Endothelial cell of umbilical vein (primary cell): Measurements from ENCODE around the gene BHLHA15. TPM values are rescaled to one million over a fixed set of nuclear protein-coding genes. Genes with fewer than 3 reads are reported as not detected.

ENCODE experiments used
- BruUV-seq: library from RNA; stranded (reverse); fragments of 400-500 nt; replicated peaks from 2 replicates; lab custom pipeline; 2021; lab: Mats Ljungman, UMichigan
- CTCF ChIA-PET: fragments of 300-600, 350-600 bp; sonication (Branson Sonifier 250); formaldehyde crosslinking; loops from one replicate; lab custom pipeline; 2021; ENCODE audit warnings: antibody characterized with exemption, inconsistent platforms; lab: Charles Lee
- POLR2A ChIA-PET: fragments of 300-600, 350-600 bp; sonication (Branson Sonifier 250); formaldehyde crosslinking; loops from one replicate; lab custom pipeline; 2021; ENCODE audit warnings: antibody characterized with exemption, inconsistent platforms; lab: Charles Lee
- DNase-seq: peaks from one replicate; pipeline ENCODE4 v3.0.0-alpha.2; 2011; ENCODE audit warnings: low read depth, low spot score
- FAIRE-seq: peaks from 2 replicates; lab custom pipeline; 2011; peaks lifted over from hg19 to GRCh38; lab: Jason Lieb, UNC
- H2AFZ ChIP-seq: 2 replicates; pipeline ENCODE4 v1.6.0; 2012; ENCODE audit warnings: low read depth, low read length, control low read depth, inconsistent platforms
- H3K27ac ChIP-seq: 2 replicates; pipeline ENCODE4 v1.5.1; 2011; ENCODE audit warnings: low read depth, mild to moderate bottlenecking, control low read depth, low read length, moderate library complexity; ENCODE audit not compliant: insufficient read depth
- H3K27me3 ChIP-seq, 2 experiments: 2 replicates each; pipeline versions ENCODE4 v1.6.0 to v1.6.1; 2011; ENCODE audit warnings: low read length in 2 of 2, mixed read lengths in 1 of 2; ENCODE audit not compliant: control insufficient read depth in 2 of 2, insufficient read depth in 2 of 2
- H3K36me3 ChIP-seq, 2 experiments: 2 replicates in 1 of 2; 3 replicates in 1 of 2; pipeline ENCODE4 v1.5.1; 2011; ENCODE audit warnings: low read length in 2 of 2, mild to moderate bottlenecking in 1 of 2, moderate library complexity in 1 of 2; ENCODE audit not compliant: control insufficient read depth in 2 of 2, insufficient read depth in 2 of 2; ENCODE audit errors: extremely low read depth in 1 of 2
- H3K4me1 ChIP-seq: 3 replicates; pipeline ENCODE4 v1.5.1; 2011; ENCODE audit warnings: mild to moderate bottlenecking, low read length; ENCODE audit not compliant: control insufficient read depth, insufficient read depth; ENCODE audit errors: extremely low read depth
- H3K4me2 ChIP-seq: 2 replicates; pipeline ENCODE4 v1.6.1; 2011; ENCODE audit warnings: low read length, control low read depth, mixed read lengths; ENCODE audit not compliant: insufficient read depth
- H3K4me3 ChIP-seq, 3 experiments: fragments of 200-600 bp in 1 of 3; sonication (generic), shearing (Covaris generic) in 1 of 3; replicated peaks in 1 of 3; 2 replicates each; pipeline ENCODE4 v1.5.1; 2011 to 2016; ENCODE audit warnings: control low read depth in 3 of 3, low read length in 3 of 3, mild to moderate bottlenecking in 2 of 3, inconsistent platforms in 1 of 3, low read depth in 1 of 3, moderate library complexity in 1 of 3; ENCODE audit not compliant: insufficient read depth in 1 of 3
- H3K79me2 ChIP-seq: 2 replicates; pipeline ENCODE4 v1.6.0; 2012; ENCODE audit warnings: low read length, inconsistent platforms; ENCODE audit not compliant: control insufficient read depth, insufficient read depth
- H3K9ac ChIP-seq: replicated peaks from 2 replicates; pipeline ENCODE3; 2011; ENCODE audit warnings: low read length, control low read depth; ENCODE audit not compliant: insufficient read depth; ENCODE audit errors: extremely low read depth
- H3K9me1 ChIP-seq: replicated peaks from 3 replicates; pipeline ENCODE4 v1.6.0; 2011; ENCODE audit warnings: mild to moderate bottlenecking, low read length; ENCODE audit not compliant: control insufficient read depth, insufficient read depth; ENCODE audit errors: extremely low read depth
- H3K9me3 ChIP-seq: replicated peaks from 2 replicates; pipeline ENCODE4 v1.5.1; 2012; ENCODE audit warnings: low read length, inconsistent platforms; ENCODE audit not compliant: control insufficient read depth, insufficient read depth
- H4K20me1 ChIP-seq: replicated peaks from 2 replicates; pipeline ENCODE3; 2011; ENCODE audit warnings: mild to moderate bottlenecking, low read length; ENCODE audit not compliant: control insufficient read depth, insufficient read depth; ENCODE audit errors: extremely low read depth
- CTCF ChIP-seq, 2 donors: IDR thresholded peaks; 1 replicate in 1 of 2; 2 replicates in 1 of 2; pipeline ENCODE4 v1.5.1; 2011; ENCODE audit warnings: low read length in 2 of 2, mild to moderate bottlenecking in 2 of 2, moderate library complexity in 2 of 2, control low read depth in 1 of 2, inconsistent platforms in 1 of 2, low read depth in 1 of 2; ENCODE audit not compliant: insufficient read depth in 1 of 2; ENCODE audit errors: extremely low read depth in 1 of 2
- EZH2 ChIP-seq: IDR thresholded peaks from 2 replicates; pipeline ENCODE4 v1.6.1; 2012; ENCODE audit warnings: borderline replicate concordance, low read depth, mild to moderate bottlenecking, moderate library complexity, low read length, inconsistent platforms; ENCODE audit not compliant: severe bottlenecking
- FOS ChIP-seq: IDR thresholded peaks from 2 replicates; pipeline ENCODE4 v1.6.1; 2011; ENCODE audit warnings: mild to moderate bottlenecking, low read length, moderate library complexity, borderline replicate concordance; ENCODE audit not compliant: insufficient read depth
- GATA2 ChIP-seq: IDR thresholded peaks from 2 replicates; pipeline ENCODE4 v1.7.0; 2011; ENCODE audit warnings: low read depth, mild to moderate bottlenecking, moderate library complexity, mixed read lengths, low read length; ENCODE audit not compliant: insufficient read length, insufficient read depth
- JUN ChIP-seq: IDR thresholded peaks from 2 replicates; pipeline ENCODE4 v1.6.1; 2011; ENCODE audit warnings: borderline replicate concordance, low read depth; ENCODE audit not compliant: insufficient read length, insufficient read depth
- MAX ChIP-seq: IDR thresholded peaks from 2 replicates; pipeline ENCODE4 v1.6.1; 2011; ENCODE audit not compliant: insufficient read depth, insufficient read length
- MYC ChIP-seq: IDR thresholded peaks from one replicate; pipeline ENCODE4 v1.6.1; 2011; ENCODE audit warnings: mild to moderate bottlenecking, low read depth, low read length
- POLR2A ChIP-seq: IDR thresholded peaks from 2 replicates; pipeline ENCODE4 v1.6.1; 2012; ENCODE audit warnings: low read depth, mild to moderate bottlenecking, control low read depth, low read length
- POLR2AphosphoS5 ChIP-seq: IDR thresholded peaks from 2 replicates; pipeline ENCODE4 v1.6.1; 2012; ENCODE audit warnings: low read depth, mild to moderate bottlenecking, control low read depth, low read length, moderate library complexity; ENCODE audit not compliant: insufficient read depth
- dilution Hi-C: fragments of 300-500 bp; cut with MboI; formaldehyde crosslinking; loops from one replicate; pipeline ENCODE4 v1.15.0; 2019; ENCODE audit warnings: low sequenced_read_pairs; ENCODE audit not compliant: extremely low pct_ligation_motif_present
- intact Hi-C: fragments of 100-400 bp; cut with micrococcal nuclease; formaldehyde crosslinking; loops from one replicate; pipeline ENCODE4 v1.10.0; 2022
- polyA plus RNA-seq, 4 experiments: library from polyadenylated mRNA; depleted of rRNA in 3 of 4; stranded (reverse) in 3 of 4; unstranded in 1 of 4; fragments of >200 nt; gene quantifications; 2 replicates each; pipeline versions ENCODE4 v1.2.1 to v1.2.3, GENCODE V29; 2011 to 2012; ENCODE audit warnings: missing spikeins in 1 of 4
- total RNA-seq: library from RNA; stranded (reverse); gene quantifications from 2 replicates; pipeline ENCODE4 v1.2.3, GENCODE V29; 2021

Gene BHLHA15
- total and polyA plus RNA-seq, 2 donors (not counting 3 experiments of a cell fraction or from before 2014, with no cell fraction given): 0.81 to 1.2 TPM

GRCh38 chr7:98216941-98217622 is 5.8 kb downstream of the BHLHA15 start:
- Histone ChIP-seq H3K4me1 (peaks cover 2% of the 10 kb centered on the region), H3K9me1 (no peaks in the 10 kb centered on the region), H3K9ac (no peak overlapping the region), H4K20me1 (no peaks in the 10 kb centered on the region), H3K4me2 (no peak overlapping the region), H3K36me3 (peaks cover 2 to 20% of the 10 kb centered on the region in 2 experiments), H2AFZ (no peak overlapping the region), H3K79me2 (no peaks in the 10 kb centered on the region), H3K27me3 (no peaks in the 10 kb centered on the region), H3K27ac (no peak overlapping the region), H3K9me3 (no peaks in the 10 kb centered on the region), H3K4me3 (no peak overlapping the region)
- ChIA-PET POLR2A (no interaction called here), CTCF (no interaction called here)
- BruUV-seq: no TSS peak
- TF ChIP-seq CTCF (IDR thresholded peaks at IDR 0.05; ENCODE audit: extremely low read depth in 1 of 2, insufficient read depth in 1 of 2, low read depth in 1 of 2, low read length in 2 of 2): no peak
- no peak for TF ChIP-seq EZH2
- TF ChIP-seq MYC: no peak
- TF ChIP-seq JUN: no peak
- TF ChIP-seq GATA2: no peak
- no peak for TF ChIP-seq MAX
- no peak for TF ChIP-seq POLR2A
- TF ChIP-seq FOS: no peak
- TF ChIP-seq POLR2AphosphoS5: no peak
- intact Hi-C loops (no loop called here), dilution Hi-C loops (no loop called here)
- no peak for FAIRE-seq
- DNase-seq: no peak
